ENCODE results near the gene C6orf120.
"Not testable (repeated sequence)": the region's sequence is repeated elsewhere in the genome, so short reads cannot be mapped to it uniquely, and the experiment has no call there.

The C6orf120 gene

DNA sequence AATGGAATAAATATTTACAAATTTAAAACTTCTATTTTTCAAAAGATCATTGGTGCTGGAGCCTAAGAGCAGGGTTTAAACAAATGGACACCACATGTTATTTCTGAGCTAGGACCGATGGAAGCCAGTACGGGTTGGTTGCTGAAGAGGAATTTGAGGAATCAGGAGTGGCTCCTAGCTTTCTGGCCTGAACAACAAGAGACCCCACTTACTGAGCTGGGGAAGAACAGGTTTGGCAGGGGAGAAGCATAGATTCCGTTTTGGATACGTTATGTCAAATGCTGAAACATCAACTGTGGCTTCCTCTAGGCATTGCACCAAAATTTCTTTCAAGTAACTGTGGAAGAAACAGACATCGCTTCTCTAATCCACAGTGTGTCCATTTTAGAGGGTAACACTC is 6.8 kb upstream of the C6orf120 start:
- Histone ChIP-seq H4K8ac (ENCODE audit: low read depth, low read length) (no peak overlapping the region), H3K4me2 (ENCODE audit: insufficient read depth, low read length, poor library complexity, severe bottlenecking) (no peak overlapping the region), H3K9me3 (replicated peaks in 1 of 2; ENCODE audit: control insufficient read depth in 2 of 2, insufficient read depth in 1 of 2, low read depth in 1 of 2, low read length in 2 of 2) (peaks cover 11 to 53% of the 10 kb centered on the region in 2 donors), H3K79me1 (ENCODE audit: low read depth, low read length) (peaks cover 18% of the 10 kb centered on the region), H3K36me3 (replicated peaks in 1 of 2; ENCODE audit: control insufficient read depth in 2 of 2, insufficient read depth in 2 of 2, low read length in 2 of 2) (peaks cover 18 to 70% of the 10 kb centered on the region in 2 donors), H3K14ac (ENCODE audit: low read length) (no peak overlapping the region), H3K27ac (replicated peaks; ENCODE audit: low read length) (no peak overlapping the region), H3K27me3 (ENCODE audit: control insufficient read depth in 3 of 3, insufficient read depth in 3 of 3, low read depth in 1 of 3, low read length in 3 of 3) (no peaks in the 10 kb centered on the region), H2BK120ac (ENCODE audit: low read depth, low read length) (no peak overlapping the region), H3K23ac (ENCODE audit: low read depth, low read length, poor library complexity) (no peak overlapping the region), H2BK15ac (ENCODE audit: low read length) (no peak overlapping the region), H2BK5ac (ENCODE audit: low read length) (no peak overlapping the region), H3K4ac (ENCODE audit: low read length) (no peak overlapping the region), H2AK5ac (ENCODE audit: low read depth, low read length) (no peak overlapping the region), H2BK12ac (ENCODE audit: low read length) (no peak overlapping the region), H3K4me3 (ENCODE audit: low read length in 2 of 2) (no peak overlapping the region), H3K4me1 (ENCODE audit: control insufficient read depth in 2 of 2, insufficient read depth in 1 of 2, low read depth in 1 of 2, low read length in 2 of 2) (peaks cover 2% of the 10 kb centered on the region in 2 donors), H3K9ac (ENCODE audit: low read depth, low read length, poor library complexity) (no peak overlapping the region), H4K91ac (ENCODE audit: low read depth, low read length, poor library complexity) (no peak overlapping the region), H2AFZ (ENCODE audit: low read length) (no peak overlapping the region), H3K18ac (ENCODE audit: low read length) (no peak overlapping the region)
- WGBS, 2 donors (ENCODE audit: extremely low coverage in 2 of 2, insufficient read length in 2 of 2, insufficient replicate concordance in 1 of 2) = no CpG with 5 or more reads among the region's 5 CpGs
- DNase-seq (ENCODE audit: low spot score) = no peak

DNA sequence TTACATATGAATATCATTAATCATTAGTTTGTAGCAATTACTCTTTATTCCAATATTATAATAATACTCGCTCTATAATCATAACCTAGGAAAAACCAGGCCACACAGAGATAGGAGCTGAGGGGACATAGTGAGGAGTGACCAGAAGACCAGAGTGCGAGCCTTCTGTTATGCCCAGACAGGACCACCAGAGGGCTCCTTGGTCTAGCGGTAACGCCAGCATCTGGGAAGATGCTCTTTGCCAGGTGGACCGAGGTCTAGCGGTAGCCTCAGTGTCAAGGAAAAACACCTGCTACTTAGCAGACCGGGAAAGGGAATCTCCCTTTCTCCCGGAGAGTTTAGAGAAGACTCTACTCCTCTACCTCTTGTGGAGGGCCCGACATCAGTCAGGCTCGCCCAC is 4.8 kb upstream of the C6orf120 start:
- Histone ChIP-seq H3K36me3 (replicated peaks in 1 of 2; ENCODE audit: control insufficient read depth in 2 of 2, insufficient read depth in 2 of 2, low read length in 2 of 2) (peaks cover 16 to 62% of the 10 kb centered on the region in 2 donors), H3K4me1 (ENCODE audit: control insufficient read depth in 2 of 2, insufficient read depth in 1 of 2, low read depth in 1 of 2, low read length in 2 of 2) (peaks cover 6 to 15% of the 10 kb centered on the region in 2 donors), H3K79me1 (ENCODE audit: low read depth, low read length) (peaks cover 22% of the 10 kb centered on the region), H3K9me3 (replicated peaks in 1 of 2; ENCODE audit: control insufficient read depth in 2 of 2, insufficient read depth in 1 of 2, low read depth in 1 of 2, low read length in 2 of 2) (peaks cover 6 to 41% of the 10 kb centered on the region in 2 donors)
- H2BK15ac ChIP-seq (ENCODE audit: low read length); H2BK5ac ChIP-seq (ENCODE audit: low read length); H2BK12ac ChIP-seq (ENCODE audit: low read length); H3K27me3 ChIP-seq (ENCODE audit: control insufficient read depth in 3 of 3, insufficient read depth in 3 of 3, low read depth in 1 of 3, low read length in 3 of 3); H3K18ac ChIP-seq (ENCODE audit: low read length); H3K4me2 ChIP-seq (ENCODE audit: insufficient read depth, low read length, poor library complexity, severe bottlenecking); H3K4ac ChIP-seq (ENCODE audit: low read length); H3K27ac ChIP-seq (replicated peaks; ENCODE audit: low read length); H3K14ac ChIP-seq (ENCODE audit: low read length); H3K9ac ChIP-seq (ENCODE audit: low read depth, low read length, poor library complexity); H3K4me3 ChIP-seq (ENCODE audit: low read length in 2 of 2); H3K23ac ChIP-seq (ENCODE audit: low read depth, low read length, poor library complexity); H2AFZ ChIP-seq (ENCODE audit: low read length); DNase-seq (ENCODE audit: low spot score); H2BK120ac ChIP-seq (ENCODE audit: low read depth, low read length); H2AK5ac ChIP-seq (ENCODE audit: low read depth, low read length); H4K8ac ChIP-seq (ENCODE audit: low read depth, low read length); H4K91ac ChIP-seq (ENCODE audit: low read depth, low read length, poor library complexity): not testable (repeated sequence)
- no CpG with 5 or more reads among the region's 10 CpGs for WGBS, 2 donors (ENCODE audit: extremely low coverage in 2 of 2, insufficient read length in 2 of 2, insufficient replicate concordance in 1 of 2)

DNA sequence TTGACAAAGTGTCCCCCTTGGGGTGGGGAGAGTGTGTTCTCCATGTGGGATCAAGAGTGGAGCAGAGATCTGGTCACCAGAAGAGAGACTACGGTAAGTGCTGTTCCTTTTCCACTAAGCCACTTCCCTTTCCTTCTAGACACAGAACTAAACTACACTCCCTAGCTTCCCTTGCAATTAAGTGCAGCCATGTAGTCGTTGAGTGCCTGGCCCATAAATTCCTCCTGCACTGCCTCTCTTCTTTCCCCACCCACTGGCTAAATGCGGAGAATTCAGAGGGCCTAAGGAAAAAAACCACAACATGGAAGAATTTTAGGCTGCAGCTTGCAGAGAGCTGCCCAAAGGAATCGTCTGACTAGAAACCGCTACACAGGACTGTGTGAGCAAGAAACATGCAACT is 1.6 kb upstream of the C6orf120 start:
- Histone ChIP-seq H4K8ac (ENCODE audit: low read depth, low read length) (no peak overlapping the region), H2BK15ac (ENCODE audit: low read length) (no peak overlapping the region), H3K14ac (ENCODE audit: low read length) (no peak overlapping the region), H2AK5ac (ENCODE audit: low read depth, low read length) (no peak overlapping the region), H3K23ac (ENCODE audit: low read depth, low read length, poor library complexity) (no peak overlapping the region), H2AFZ (ENCODE audit: low read length) (no peak overlapping the region), H4K91ac (ENCODE audit: low read depth, low read length, poor library complexity) (no peak overlapping the region), H3K27me3 (ENCODE audit: control insufficient read depth in 3 of 3, insufficient read depth in 3 of 3, low read depth in 1 of 3, low read length in 3 of 3) (no peaks in the 10 kb centered on the region), H3K4me2 (ENCODE audit: insufficient read depth, low read length, poor library complexity, severe bottlenecking) (no peak overlapping the region), H3K18ac (ENCODE audit: low read length) (no peak overlapping the region), H2BK120ac (ENCODE audit: low read depth, low read length) (no peak overlapping the region), H3K4me3 (ENCODE audit: low read length in 2 of 2) (peak overlapping the region in 1 of 2 donors; percentile 97), H3K9ac (ENCODE audit: low read depth, low read length, poor library complexity) (no peak overlapping the region), H3K4me1 (ENCODE audit: control insufficient read depth in 2 of 2, insufficient read depth in 1 of 2, low read depth in 1 of 2, low read length in 2 of 2) (peaks cover 6 to 23% of the 10 kb centered on the region in 2 donors), H3K27ac (replicated peaks; ENCODE audit: low read length) (no peak overlapping the region), H3K4ac (ENCODE audit: low read length) (no peak overlapping the region), H3K36me3 (replicated peaks in 1 of 2; ENCODE audit: control insufficient read depth in 2 of 2, insufficient read depth in 2 of 2, low read length in 2 of 2) (peaks cover 13 to 64% of the 10 kb centered on the region in 2 donors), H2BK12ac (ENCODE audit: low read length) (no peak overlapping the region), H3K9me3 (replicated peaks in 1 of 2; ENCODE audit: control insufficient read depth in 2 of 2, insufficient read depth in 1 of 2, low read depth in 1 of 2, low read length in 2 of 2) (peaks cover 6 to 14% of the 10 kb centered on the region in 2 donors), H3K79me1 (ENCODE audit: low read depth, low read length) (peaks cover 25% of the 10 kb centered on the region), H2BK5ac (ENCODE audit: low read length) (no peak overlapping the region)
- no CpG with 5 or more reads among the region's 5 CpGs for WGBS, 2 donors (ENCODE audit: extremely low coverage in 2 of 2, insufficient read length in 2 of 2, insufficient replicate concordance in 1 of 2)
- no peak for DNase-seq (ENCODE audit: low spot score)

GRCh38 chr6:169701311-169701953 is 494 bp upstream of the C6orf120 start:
- peaks cover 13 to 70% of the 10 kb centered on the region in 2 donors for H3K36me3 ChIP-seq (replicated peaks in 1 of 2; ENCODE audit: control insufficient read depth in 2 of 2, insufficient read depth in 2 of 2, low read length in 2 of 2)
- peak overlapping the region; percentile 61 for H3K4me2 ChIP-seq (ENCODE audit: insufficient read depth, low read length, poor library complexity, severe bottlenecking)
- no peak overlapping the region for H4K8ac ChIP-seq (ENCODE audit: low read depth, low read length)
- peak overlapping the region; percentile 91 for H3K14ac ChIP-seq (ENCODE audit: low read length)
- peak overlapping the region; percentile 97 to 98 for H3K4me3 ChIP-seq (ENCODE audit: low read length in 2 of 2)
- peaks cover 4 to 9% of the 10 kb centered on the region in 2 donors for H3K9me3 ChIP-seq (replicated peaks in 1 of 2; ENCODE audit: control insufficient read depth in 2 of 2, insufficient read depth in 1 of 2, low read depth in 1 of 2, low read length in 2 of 2)
- WGBS, 2 donors (ENCODE audit: extremely low coverage in 2 of 2, insufficient read length in 2 of 2, insufficient replicate concordance in 1 of 2) = no CpG with 5 or more reads among the region's 54 CpGs
- H3K4ac ChIP-seq (ENCODE audit: low read length) = no peak overlapping the region
- no peaks in the 10 kb centered on the region for H3K27me3 ChIP-seq (ENCODE audit: control insufficient read depth in 3 of 3, insufficient read depth in 3 of 3, low read depth in 1 of 3, low read length in 3 of 3)
- peak overlapping the region; percentile 99 for H3K23ac ChIP-seq (ENCODE audit: low read depth, low read length, poor library complexity)
- H3K9ac ChIP-seq (ENCODE audit: low read depth, low read length, poor library complexity) = peak overlapping the region; percentile 100
- no peak overlapping the region for H4K91ac ChIP-seq (ENCODE audit: low read depth, low read length, poor library complexity)
- no peak overlapping the region for H2BK12ac ChIP-seq (ENCODE audit: low read length)
- peak overlapping the region; percentile 99 for H2AFZ ChIP-seq (ENCODE audit: low read length)
- peak overlapping the region; percentile 98 for H3K18ac ChIP-seq (ENCODE audit: low read length)
- no peak overlapping the region for H3K27ac ChIP-seq (replicated peaks; ENCODE audit: low read length)
- DNase-seq (ENCODE audit: low spot score) = no peak
- H3K79me1 ChIP-seq (ENCODE audit: low read depth, low read length) = peaks cover 25% of the 10 kb centered on the region
- H2BK5ac ChIP-seq (ENCODE audit: low read length) = peak overlapping the region; percentile 44
- no peak overlapping the region for H2BK120ac ChIP-seq (ENCODE audit: low read depth, low read length)
- peaks cover 6 to 23% of the 10 kb centered on the region in 2 donors for H3K4me1 ChIP-seq (ENCODE audit: control insufficient read depth in 2 of 2, insufficient read depth in 1 of 2, low read depth in 1 of 2, low read length in 2 of 2)
- peak overlapping the region; percentile 87 for H2AK5ac ChIP-seq (ENCODE audit: low read depth, low read length)
- H2BK15ac ChIP-seq (ENCODE audit: low read length) = peak overlapping the region; percentile 68

All from neuronal stem cell (in vitro differentiated cells).